ENCODE results near the gene USP32. TPM values are rescaled to one million over a fixed set of nuclear protein-coding genes. Genes with fewer than 3 reads are reported as not detected.
A peak's percentile ranks its signal among the peaks of the same experiment; 100 is the strongest.

USP32 gene
- total and polyA plus RNA-seq, 10 of the 15 experiments (the other 5 are each of a cell fraction or from before 2014, with no cell fraction given) = 7.8 to 37.3 (median 25.5) TPM

GRCh38 chr17:60165223-60165622 is 226.7 kb downstream of the USP32 start:
- POLR2A ChIA-PET = no interaction called here
- H3K9me3 ChIP-seq (replicated peaks; ENCODE audit: control insufficient read depth, insufficient read depth, low read length) = no peaks in the 10 kb centered on the region
- H3K4me3 ChIP-seq = no peak overlapping the region
- DNase-seq (ENCODE audit: low read depth, low spot score) = no peak
- H3K79me2 ChIP-seq (ENCODE audit: control insufficient read depth, insufficient read depth, low read length) = no peaks in the 10 kb centered on the region
- 24% methylated on average over 5 of the region's 5 CpGs for WGBS (ENCODE audit: insufficient coverage, insufficient replicate concordance, low lambda C conversion rate, missing lambda C conversion rate)
- intact Hi-C loops (cut with micrococcal nuclease; ENCODE audit: unreplicated experiment) (no loop called here), in situ Hi-C loops (cut with MboI) (no loop called here)
- RAD21 ChIA-PET (ENCODE audit: unreplicated experiment) = no interaction called here
- no peak overlapping the region for H3K27ac ChIP-seq (ENCODE audit: control insufficient read depth, insufficient read depth)
- no peak overlapping the region for H3K4me2 ChIP-seq (ENCODE audit: control insufficient read depth, insufficient read depth)
- H4K20me1 ChIP-seq (ENCODE audit: control insufficient read depth, insufficient read depth) = no peaks in the 10 kb centered on the region
- BruUV-seq (replicated peaks) = no TSS peak
- no peaks in the 10 kb centered on the region for H3K36me3 ChIP-seq (ENCODE audit: control insufficient read depth in 2 of 2, insufficient read depth in 2 of 2, low read length in 1 of 2)
- no peak for FAIRE-seq
- SMC1A ChIA-PET (ENCODE audit: uncharacterized antibody, unreplicated experiment) = no interaction called here
- H3K27me3 ChIP-seq (replicated peaks in 1 of 2; ENCODE audit: control insufficient read depth in 2 of 2, insufficient read depth in 2 of 2, low read length in 1 of 2) = no peaks in the 10 kb centered on the region
- H2AFZ ChIP-seq (ENCODE audit: control insufficient read depth, low read depth, low read length) = no peak overlapping the region
- H3K9ac ChIP-seq (ENCODE audit: control insufficient read depth, insufficient read depth, low read length) = no peak overlapping the region
- CTCF ChIA-PET = no interaction called here
- TF ChIP-seq, protein P1, sequence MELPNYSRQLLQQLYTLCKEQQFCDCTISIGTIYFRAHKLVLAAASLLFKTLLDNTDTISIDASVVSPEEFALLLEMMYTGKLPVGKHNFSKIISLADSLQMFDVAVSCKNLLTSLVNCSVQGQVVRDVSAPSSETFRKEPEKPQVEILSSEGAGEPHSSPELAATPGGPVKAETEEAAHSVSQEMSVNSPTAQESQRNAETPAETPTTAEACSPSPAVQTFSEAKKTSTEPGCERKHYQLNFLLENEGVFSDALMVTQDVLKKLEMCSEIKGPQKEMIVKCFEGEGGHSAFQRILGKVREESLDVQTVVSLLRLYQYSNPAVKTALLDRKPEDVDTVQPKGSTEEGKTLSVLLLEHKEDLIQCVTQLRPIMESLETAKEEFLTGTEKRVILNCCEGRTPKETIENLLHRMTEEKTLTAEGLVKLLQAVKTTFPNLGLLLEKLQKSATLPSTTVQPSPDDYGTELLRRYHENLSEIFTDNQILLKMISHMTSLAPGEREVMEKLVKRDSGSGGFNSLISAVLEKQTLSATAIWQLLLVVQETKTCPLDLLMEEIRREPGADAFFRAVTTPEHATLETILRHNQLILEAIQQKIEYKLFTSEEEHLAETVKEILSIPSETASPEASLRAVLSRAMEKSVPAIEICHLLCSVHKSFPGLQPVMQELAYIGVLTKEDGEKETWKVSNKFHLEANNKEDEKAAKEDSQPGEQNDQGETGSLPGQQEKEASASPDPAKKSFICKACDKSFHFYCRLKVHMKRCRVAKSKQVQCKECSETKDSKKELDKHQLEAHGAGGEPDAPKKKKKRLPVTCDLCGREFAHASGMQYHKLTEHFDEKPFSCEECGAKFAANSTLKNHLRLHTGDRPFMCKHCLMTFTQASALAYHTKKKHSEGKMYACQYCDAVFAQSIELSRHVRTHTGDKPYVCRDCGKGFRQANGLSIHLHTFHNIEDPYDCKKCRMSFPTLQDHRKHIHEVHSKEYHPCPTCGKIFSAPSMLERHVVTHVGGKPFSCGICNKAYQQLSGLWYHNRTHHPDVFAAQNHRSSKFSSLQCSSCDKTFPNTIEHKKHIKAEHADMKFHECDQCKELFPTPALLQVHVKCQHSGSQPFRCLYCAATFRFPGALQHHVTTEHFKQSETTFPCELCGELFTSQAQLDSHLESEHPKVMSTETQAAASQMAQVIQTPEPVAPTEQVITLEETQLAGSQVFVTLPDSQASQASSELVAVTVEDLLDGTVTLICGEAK (IDR thresholded peaks at IDR 0.05; ENCODE audit: borderline replicate concordance) = no peak
- TF ChIP-seq BACH1 (IDR thresholded peaks at IDR 0.05; ENCODE audit: borderline replicate concordance) (no peak), E2F4 (IDR thresholded peaks at IDR 0.05; ENCODE audit: low read depth, low read length) (no peak), TCF7 (IDR thresholded peaks at IDR 0.05; ENCODE audit: borderline replicate concordance) (no peak), NR2C2 (IDR thresholded peaks at IDR 0.05; ENCODE audit: borderline replicate concordance, control insufficient read depth, insufficient read length, low read depth) (no peak), ZBED1 (IDR thresholded peaks at IDR 0.05; ENCODE audit: borderline replicate concordance) (no peak)
- peaks cover 5% of the 10 kb centered on the region for H3K4me1 ChIP-seq (ENCODE audit: control insufficient read depth, insufficient read depth, low read length)
- peak; percentile 38 for ATAC-seq

Measured in GM12878 (cell line).